H9 (cell line): ENCODE measurements around the gene KCNG2. TPM values are rescaled to one million over a fixed set of nuclear protein-coding genes. Genes with fewer than 3 reads are reported as not detected.

Experiments used
- DNase-seq: peaks from one replicate; pipeline ENCODE4 v3.0.0-alpha.2; 2017
- H2AFZ ChIP-seq: one replicate; pipeline ENCODE4 v1.6.1; 2013; ENCODE audit warnings: mild to moderate bottlenecking, low read length, control low read depth, moderate library complexity
- H2AK5ac ChIP-seq: 2 replicates; pipeline ENCODE4 v1.6.1; 2013; ENCODE audit warnings: low read length, control low read depth, mixed read lengths; ENCODE audit not compliant: insufficient read length
- H2BK120ac ChIP-seq: one replicate; pipeline ENCODE4 v1.6.1; 2013; ENCODE audit warnings: low read depth, mild to moderate bottlenecking, low read length, control low read depth, inconsistent platforms; ENCODE audit not compliant: poor library complexity, severe bottlenecking
- H2BK12ac ChIP-seq: 2 replicates; pipeline ENCODE4 v1.6.1; 2013; ENCODE audit warnings: low read length, control low read depth, mixed read lengths, low read depth; ENCODE audit not compliant: insufficient read length
- H2BK15ac ChIP-seq: 2 replicates; pipeline ENCODE4 v1.6.1; 2013; ENCODE audit warnings: low read depth, low read length, control low read depth
- H2BK20ac ChIP-seq: one replicate; pipeline ENCODE4 v1.6.1; 2013; ENCODE audit warnings: low read depth, mild to moderate bottlenecking, low read length, control low read depth, inconsistent platforms; ENCODE audit not compliant: poor library complexity, severe bottlenecking
- H2BK5ac ChIP-seq: 2 replicates; pipeline ENCODE4 v1.6.1; 2013; ENCODE audit warnings: low read length, control low read depth, mixed read lengths; ENCODE audit not compliant: insufficient read length
- H3K14ac ChIP-seq: 2 replicates; pipeline ENCODE4 v1.6.1; 2013; ENCODE audit warnings: low read length, control low read depth; ENCODE audit not compliant: insufficient read depth
- H3K18ac ChIP-seq: 2 replicates; pipeline ENCODE4 v1.6.1; 2013; ENCODE audit warnings: low read depth, mild to moderate bottlenecking, mixed read lengths, low read length, control low read depth; ENCODE audit not compliant: insufficient read length
- H3K23ac ChIP-seq: 2 replicates; pipeline ENCODE4 v1.6.1; 2013; ENCODE audit warnings: low read length, control low read depth, mixed read lengths, low read depth; ENCODE audit not compliant: insufficient read length
- H3K23me2 ChIP-seq: 2 replicates; pipeline ENCODE4 v1.6.1; 2013; ENCODE audit warnings: low read depth, mild to moderate bottlenecking, mixed read lengths, low read length, control low read depth; ENCODE audit not compliant: insufficient read length, poor library complexity, severe bottlenecking
- H3K27ac ChIP-seq: 2 replicates; pipeline ENCODE4 v1.5.1; 2013; ENCODE audit warnings: low read length, control low read depth, mixed read lengths, low read depth; ENCODE audit not compliant: insufficient read length
- H3K27me3 ChIP-seq: 2 replicates; pipeline ENCODE4 v1.6.1; 2013; ENCODE audit warnings: low read length, control low read depth, inconsistent platforms; ENCODE audit not compliant: insufficient read depth
- H3K4ac ChIP-seq: 2 replicates; pipeline ENCODE4 v1.6.1; 2013; ENCODE audit warnings: low read depth, mild to moderate bottlenecking, control low read depth, inconsistent platforms, low read length, moderate library complexity
- H3K4me1 ChIP-seq: 2 replicates; pipeline ENCODE4 v1.6.1; 2013; ENCODE audit warnings: low read length, control low read depth, inconsistent platforms; ENCODE audit not compliant: insufficient read depth
- H3K4me2 ChIP-seq: 2 replicates; pipeline ENCODE4 v1.6.1; 2013; ENCODE audit warnings: low read length, control low read depth, mixed read lengths; ENCODE audit not compliant: insufficient read length, insufficient read depth
- H3K56ac ChIP-seq: 2 replicates; pipeline ENCODE4 v1.6.1; 2013; ENCODE audit warnings: low read depth, mild to moderate bottlenecking, mixed read lengths, low read length, control low read depth; ENCODE audit not compliant: insufficient read length
- H3K79me1 ChIP-seq: 2 replicates; pipeline ENCODE4 v1.6.1; 2013; ENCODE audit warnings: low read depth, mild to moderate bottlenecking, moderate library complexity, low read length, control low read depth, inconsistent platforms; ENCODE audit not compliant: insufficient read depth, poor library complexity, severe bottlenecking
- H3K79me2 ChIP-seq: 2 replicates; pipeline ENCODE4 v1.6.1; 2013; ENCODE audit warnings: low read length, control low read depth, inconsistent platforms; ENCODE audit not compliant: insufficient read depth
- H3K9ac ChIP-seq: 2 replicates; pipeline ENCODE4 v1.6.1; 2013; ENCODE audit warnings: low read length, control low read depth, mixed read lengths; ENCODE audit not compliant: insufficient read length; ENCODE audit errors: extremely low read depth
- H3K9me3 ChIP-seq: one replicate; pipeline ENCODE4 v1.6.1; 2013; ENCODE audit warnings: low read depth, low read length, inconsistent platforms; ENCODE audit not compliant: control insufficient read depth
- H3T11ph ChIP-seq: one replicate; pipeline ENCODE4 v1.6.1; 2013; ENCODE audit warnings: mild to moderate bottlenecking, low read length, control low read depth, inconsistent platforms
- H4K20me1 ChIP-seq: one replicate; pipeline ENCODE4 v1.6.1; 2013; ENCODE audit not compliant: control insufficient read depth, insufficient read length, insufficient read depth
- H4K5ac ChIP-seq: 2 replicates; pipeline ENCODE4 v1.6.1; 2013; ENCODE audit warnings: low read depth, mild to moderate bottlenecking, mixed read lengths, low read length, control low read depth; ENCODE audit not compliant: insufficient read length
- H4K8ac ChIP-seq: replicated peaks from 2 replicates; pipeline ENCODE4 v1.6.1; 2013; ENCODE audit warnings: low read length, control low read depth, mixed read lengths, low read depth; ENCODE audit not compliant: insufficient read length
- H4K91ac ChIP-seq: 2 replicates; pipeline ENCODE4 v1.6.1; 2013; ENCODE audit warnings: low read depth, mild to moderate bottlenecking, moderate library complexity, mixed read lengths, low read length, control low read depth; ENCODE audit not compliant: insufficient read length
- H3K27ac Mint-ChIP-seq, 3 experiments: 2 replicates in 2 of 3; 3 replicates in 1 of 3; pipeline ENCODE4 v1.8.0; 2020 to 2021; ENCODE audit warnings: mixed read lengths in 3 of 3, mild to moderate bottlenecking in 1 of 3, moderate library complexity in 1 of 3
- H3K27me3 Mint-ChIP-seq: 2 replicates; pipeline ENCODE4 v1.8.0; 2021; ENCODE audit warnings: low read depth, mild to moderate bottlenecking, moderate library complexity, mixed read lengths
- H3K36me3 Mint-ChIP-seq, 3 experiments: 2 replicates in 2 of 3; 3 replicates in 1 of 3; pipeline ENCODE4 v1.8.0; 2020 to 2021; ENCODE audit warnings: low read depth in 3 of 3, mixed read lengths in 3 of 3; ENCODE audit not compliant: insufficient read depth in 1 of 3
- H3K4me1 Mint-ChIP-seq, 2 experiments: 2 replicates each; pipeline ENCODE4 v1.8.0; 2020; ENCODE audit warnings: mixed read lengths in 2 of 2
- H3K4me3 Mint-ChIP-seq, 2 experiments: 2 replicates in 1 of 2; 3 replicates in 1 of 2; pipeline ENCODE4 v1.8.0; 2020 to 2021; ENCODE audit warnings: mild to moderate bottlenecking in 2 of 2, mixed read lengths in 2 of 2, moderate library complexity in 1 of 2
- H3K9me3 Mint-ChIP-seq, 2 experiments: 2 replicates in 1 of 2; 3 replicates in 1 of 2; pipeline ENCODE4 v1.8.0; 2020; ENCODE audit warnings: mild to moderate bottlenecking in 2 of 2, mixed read lengths in 2 of 2, moderate library complexity in 1 of 2
- WGBS: extraction: QIAGEN DNeasy Blood & Tissue Kit; methylation state at CpG from one replicate; pipeline ENCODE4 v1.1.7; 2013; ENCODE audit warnings: missing lambda C conversion rate, low lambda C conversion rate, mixed read lengths; ENCODE audit not compliant: insufficient read length; ENCODE audit errors: extremely low coverage; 5-methylcytosine and 5-hydroxymethylcytosine counted together
- total RNA-seq: library from RNA; stranded (reverse); gene quantifications from 2 replicates; pipeline ENCODE4 v1.2.1, GENCODE V29; 2021
- TF ChIP-seq, protein P1 (sequence below): fragments of 200-600 bp; sonication (generic); conservative IDR thresholded peaks from 3 replicates; pipeline ENCODE4 v1.8.0; 2021; ENCODE audit warnings: antibody characterized with exemption, mild to moderate bottlenecking

KCNG2 gene
- total RNA-seq, 1 experiment from 2014 or later = 0.15 TPM

DNA sequence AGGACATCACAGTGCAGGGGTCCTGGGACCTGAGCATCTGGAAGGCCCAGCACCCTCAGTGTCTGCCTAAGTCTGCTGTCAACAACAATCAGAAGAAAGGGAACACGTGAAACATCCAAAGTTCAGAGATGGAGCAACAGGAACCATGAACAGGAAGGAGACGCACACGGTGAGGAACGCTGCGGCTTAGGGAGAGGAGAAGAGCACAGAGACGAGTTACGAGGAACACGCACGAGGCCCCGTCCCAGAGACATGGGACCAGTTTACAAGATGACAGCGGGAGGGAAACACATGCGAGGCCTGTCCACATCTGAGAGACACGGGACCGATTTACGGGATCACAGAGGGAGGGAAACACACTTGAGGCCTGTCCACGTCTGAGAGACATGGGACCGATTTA is 2.9 kb upstream of the KCNG2 start:
- Histone ChIP-seq H2AFZ (no peak overlapping the region), H3K56ac (no peak overlapping the region), H3K4me2 (no peak overlapping the region), H3K23me2 (peaks cover 3% of the 10 kb centered on the region), H2BK20ac (no peak overlapping the region), H4K20me1 (no peaks in the 10 kb centered on the region), H3K27ac (no peak overlapping the region), H3K9ac (no peak overlapping the region), H3K9me3 (no peaks in the 10 kb centered on the region), H2BK15ac (no peak overlapping the region), H3K18ac (no peak overlapping the region), H4K91ac (no peak overlapping the region), H2BK5ac (no peak overlapping the region), H2BK12ac (no peak overlapping the region), H3K14ac (no peak overlapping the region), H4K5ac (no peak overlapping the region), H2BK120ac (no peak overlapping the region), H3K27me3 (peaks cover 26% of the 10 kb centered on the region; the same call in 1 of the 2 replicates), H3K79me2 (no peaks in the 10 kb centered on the region), H3K4ac (no peak overlapping the region), H4K8ac (no peak overlapping the region), H3T11ph (no peak overlapping the region), H3K23ac (no peak overlapping the region), H3K4me1 (no peaks in the 10 kb centered on the region; the same call in 1 of the 2 replicates), H3K79me1 (no peaks in the 10 kb centered on the region), H2AK5ac (no peak overlapping the region)
- DNase-seq = no peak
- no CpG with 5 or more reads among the region's 17 CpGs for WGBS
- Mint-ChIP-seq H3K36me3 (no peaks in the 10 kb centered on the region), H3K4me3 (no peak overlapping the region), H3K4me1 (peaks cover 11 to 14% of the 10 kb centered on the region in 2 experiments), H3K9me3 (peaks cover 3% of the 10 kb centered on the region in 2 experiments; a peak in 3 of 5 replicates), H3K27ac (no peak overlapping the region; a peak in 1 of 7 replicates), H3K27me3 (peaks cover 85% of the 10 kb centered on the region)
- TF ChIP-seq, protein P1, sequence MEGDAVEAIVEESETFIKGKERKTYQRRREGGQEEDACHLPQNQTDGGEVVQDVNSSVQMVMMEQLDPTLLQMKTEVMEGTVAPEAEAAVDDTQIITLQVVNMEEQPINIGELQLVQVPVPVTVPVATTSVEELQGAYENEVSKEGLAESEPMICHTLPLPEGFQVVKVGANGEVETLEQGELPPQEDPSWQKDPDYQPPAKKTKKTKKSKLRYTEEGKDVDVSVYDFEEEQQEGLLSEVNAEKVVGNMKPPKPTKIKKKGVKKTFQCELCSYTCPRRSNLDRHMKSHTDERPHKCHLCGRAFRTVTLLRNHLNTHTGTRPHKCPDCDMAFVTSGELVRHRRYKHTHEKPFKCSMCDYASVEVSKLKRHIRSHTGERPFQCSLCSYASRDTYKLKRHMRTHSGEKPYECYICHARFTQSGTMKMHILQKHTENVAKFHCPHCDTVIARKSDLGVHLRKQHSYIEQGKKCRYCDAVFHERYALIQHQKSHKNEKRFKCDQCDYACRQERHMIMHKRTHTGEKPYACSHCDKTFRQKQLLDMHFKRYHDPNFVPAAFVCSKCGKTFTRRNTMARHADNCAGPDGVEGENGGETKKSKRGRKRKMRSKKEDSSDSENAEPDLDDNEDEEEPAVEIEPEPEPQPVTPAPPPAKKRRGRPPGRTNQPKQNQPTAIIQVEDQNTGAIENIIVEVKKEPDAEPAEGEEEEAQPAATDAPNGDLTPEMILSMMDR = no peak
